Tibial artery (tissue), 4 donors: Measurements from ENCODE around the gene ZNF775.

ENCODE experiments used
- DNase-seq, 2 donors: peaks; one replicate each; pipeline ENCODE4 v3.0.0-alpha.2; 2019
- H3K27ac ChIP-seq, 2 donors: fragments of 200-600 bp; sonication (generic) in 1 of 2; 1 replicate in 1 of 2; 2 replicates in 1 of 2; pipeline ENCODE4 v1.5.1; 2018 to 2019; ENCODE audit warnings: mild to moderate bottlenecking in 1 of 2
- H3K27me3 ChIP-seq, 2 donors: fragments of 200-600 bp; sonication (generic) in 1 of 2; one replicate each; pipeline versions ENCODE4 v1.5.1 to v1.6.0; 2016 to 2019
- H3K36me3 ChIP-seq, 3 donors: fragments of 200-600 bp; sonication (generic) in 2 of 3; one replicate each; pipeline ENCODE4 v1.5.1; 2016 to 2019; ENCODE audit warnings: mild to moderate bottlenecking in 2 of 3
- H3K4me1 ChIP-seq, 4 donors: fragments of 200-600 bp; sonication (generic) in 2 of 4; 1 replicate in 3 of 4; 2 replicates in 1 of 4; pipeline ENCODE4 v1.5.1; 2016 to 2019
- H3K4me3 ChIP-seq, 2 donors: fragments of 200-600 bp; sonication (generic) in 1 of 2; 1 replicate in 1 of 2; 2 replicates in 1 of 2; pipeline ENCODE4 v1.5.1; 2018 to 2019; ENCODE audit warnings: mild to moderate bottlenecking in 2 of 2
- H3K9me3 ChIP-seq, 3 donors: fragments of 200-600 bp; sonication (generic) in 1 of 3; one replicate each; pipeline ENCODE4 v1.5.1; 2016 to 2019
- intact Hi-C: fragments of 100-400 bp; cut with DNase I; formaldehyde crosslinking; loops from one replicate; pipeline ENCODE4 v1.15.0; 2023; ENCODE audit warnings: low total_unique reads
- TF ChIP-seq, protein P1 (sequence below), 2 experiments: fragments of 200-600 bp in 1 of 2; fragments of 450-650 bp in 1 of 2; IDR thresholded peaks; one replicate each; pipeline ENCODE4 v1.5.1; 2017 to 2019; ENCODE audit warnings: antibody characterized with exemption in 2 of 2, mild to moderate bottlenecking in 1 of 2, moderate library complexity in 1 of 2

ZNF775 gene

DNA sequence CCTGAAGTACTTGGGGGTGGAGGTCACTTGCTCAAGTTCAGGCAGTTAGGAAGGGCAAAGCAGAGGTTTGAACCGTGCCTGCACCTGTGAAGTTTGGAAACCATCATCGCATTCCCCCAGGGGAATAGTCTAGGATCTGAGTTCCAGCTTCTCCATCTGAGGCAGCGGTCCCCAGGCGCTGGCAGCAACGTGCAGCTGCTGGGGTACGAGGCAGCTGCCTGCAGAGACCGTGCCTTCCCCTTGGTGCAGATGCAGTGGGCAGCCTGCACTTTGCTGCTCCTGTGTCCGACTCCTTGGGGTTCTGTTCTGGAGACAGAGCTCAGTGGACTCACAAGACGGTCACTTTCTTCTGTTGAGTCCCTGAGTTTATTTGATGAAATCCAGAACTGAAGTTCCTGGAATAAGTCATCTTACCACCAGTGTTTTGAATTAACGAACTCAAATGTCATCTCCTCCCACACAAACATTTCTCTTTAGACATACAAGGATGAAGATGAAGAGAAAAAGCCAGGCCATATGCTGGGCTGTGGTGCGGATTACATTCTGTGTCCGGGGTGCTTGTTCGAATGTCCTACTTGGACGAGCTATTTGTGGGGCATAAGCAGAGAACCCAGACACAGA is 51.4 kb downstream of the ZNF775 start:
- Histone ChIP-seq H3K4me3 (no peak overlapping the region), H3K27ac (no peak overlapping the region), H3K9me3 (no peaks in the 10 kb centered on the region), H3K27me3 (peaks cover 0 to 26% of the 10 kb centered on the region in 2 donors), H3K36me3 (no peaks in the 10 kb centered on the region), H3K4me1 (peaks cover 0 to 5% (median 0%) of the 10 kb centered on the region in 4 donors)
- TF ChIP-seq, protein P1, sequence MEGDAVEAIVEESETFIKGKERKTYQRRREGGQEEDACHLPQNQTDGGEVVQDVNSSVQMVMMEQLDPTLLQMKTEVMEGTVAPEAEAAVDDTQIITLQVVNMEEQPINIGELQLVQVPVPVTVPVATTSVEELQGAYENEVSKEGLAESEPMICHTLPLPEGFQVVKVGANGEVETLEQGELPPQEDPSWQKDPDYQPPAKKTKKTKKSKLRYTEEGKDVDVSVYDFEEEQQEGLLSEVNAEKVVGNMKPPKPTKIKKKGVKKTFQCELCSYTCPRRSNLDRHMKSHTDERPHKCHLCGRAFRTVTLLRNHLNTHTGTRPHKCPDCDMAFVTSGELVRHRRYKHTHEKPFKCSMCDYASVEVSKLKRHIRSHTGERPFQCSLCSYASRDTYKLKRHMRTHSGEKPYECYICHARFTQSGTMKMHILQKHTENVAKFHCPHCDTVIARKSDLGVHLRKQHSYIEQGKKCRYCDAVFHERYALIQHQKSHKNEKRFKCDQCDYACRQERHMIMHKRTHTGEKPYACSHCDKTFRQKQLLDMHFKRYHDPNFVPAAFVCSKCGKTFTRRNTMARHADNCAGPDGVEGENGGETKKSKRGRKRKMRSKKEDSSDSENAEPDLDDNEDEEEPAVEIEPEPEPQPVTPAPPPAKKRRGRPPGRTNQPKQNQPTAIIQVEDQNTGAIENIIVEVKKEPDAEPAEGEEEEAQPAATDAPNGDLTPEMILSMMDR (IDR thresholded peaks at IDR 0.05) = no peak
- DNase-seq = peak in 1 of 2 donors; percentile 48
- intact Hi-C loops = no loop called here

DNA sequence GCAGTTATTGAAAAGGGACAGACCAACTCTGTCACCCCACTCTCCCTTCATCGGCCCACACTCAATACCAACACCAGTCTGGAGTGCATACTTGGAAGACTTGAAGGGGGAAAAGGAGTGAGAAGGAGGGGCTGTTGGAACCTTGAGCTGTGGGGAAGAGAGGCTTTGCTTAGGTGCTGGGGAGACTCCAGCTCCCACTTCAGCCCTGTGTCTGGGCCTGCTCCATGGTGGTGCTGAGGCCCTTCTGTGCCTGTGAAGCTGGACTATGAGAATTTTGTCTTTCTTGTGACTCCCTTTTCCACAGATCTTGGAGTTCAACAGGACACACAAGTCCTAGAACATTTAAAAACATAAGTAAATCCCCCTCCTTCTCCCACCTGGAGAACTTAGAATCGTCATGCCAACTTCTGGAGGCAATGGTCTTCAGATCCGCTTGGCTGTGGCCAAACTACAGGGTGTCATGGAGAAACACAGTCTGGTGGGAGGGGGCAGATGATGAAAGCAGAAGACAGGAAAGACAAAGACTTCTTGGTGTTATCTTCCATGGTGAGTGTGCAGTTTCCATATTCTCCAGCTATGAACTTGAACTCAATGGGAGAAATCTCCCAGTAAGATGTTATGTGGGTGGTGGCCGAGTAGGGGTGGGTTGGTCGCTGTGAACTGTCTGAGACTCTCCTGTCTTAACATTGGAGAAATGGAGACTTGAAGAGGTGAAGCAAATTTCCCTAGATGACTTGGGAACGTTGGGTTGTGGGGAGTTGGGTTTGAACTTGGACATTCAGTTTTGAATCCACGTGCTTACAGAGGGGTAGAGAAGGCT is 52.9 kb downstream of the ZNF775 start:
- Histone ChIP-seq H3K36me3 (no peaks in the 10 kb centered on the region), H3K27me3 (peaks cover 0 to 26% of the 10 kb centered on the region in 2 donors), H3K9me3 (no peaks in the 10 kb centered on the region), H3K4me1 (peaks cover 0 to 5% (median 0%) of the 10 kb centered on the region in 4 donors), H3K4me3 (no peak overlapping the region), H3K27ac (no peak overlapping the region)
- intact Hi-C loops = no loop called here
- TF ChIP-seq, protein P1 (IDR thresholded peaks at IDR 0.05) = no peak
- DNase-seq = no peak

GRCh38 chr7:150432915-150433892 is 54.1 kb downstream of the ZNF775 start:
- Histone ChIP-seq H3K27me3 (peaks cover 0 to 20% of the 10 kb centered on the region in 2 donors), H3K4me3 (no peak overlapping the region), H3K4me1 (peaks cover 0 to 5% (median 0%) of the 10 kb centered on the region in 4 donors), H3K27ac (no peak overlapping the region), H3K36me3 (no peaks in the 10 kb centered on the region), H3K9me3 (no peaks in the 10 kb centered on the region)
- intact Hi-C loops = no loop called here
- peak in 1 of 2 donors; percentile 67 for DNase-seq
- TF ChIP-seq, protein P1 (IDR thresholded peaks at IDR 0.05) = no peak

DNA sequence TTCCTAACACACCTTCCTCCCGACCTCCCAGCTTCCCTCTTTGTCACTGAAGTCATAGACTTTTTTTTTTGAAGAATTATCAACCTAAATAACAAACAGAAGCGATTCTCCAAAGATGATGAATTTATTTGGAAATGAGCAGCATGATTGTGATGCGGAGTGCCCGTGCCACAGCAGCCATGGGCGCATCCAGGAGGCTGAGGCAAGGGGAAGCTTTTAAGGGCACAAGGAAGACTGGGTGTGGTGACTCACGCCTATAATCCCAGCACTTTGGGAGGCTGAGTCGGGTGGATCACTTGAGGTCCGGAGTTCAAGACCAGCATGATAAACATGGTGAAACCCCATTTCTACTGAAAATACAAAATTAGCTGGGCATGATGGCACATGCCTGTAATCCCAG is 55.1 kb downstream of the ZNF775 start:
- no peak for DNase-seq
- no peak overlapping the region for H3K27ac ChIP-seq
- no peaks in the 10 kb centered on the region for H3K36me3 ChIP-seq
- TF ChIP-seq, protein P1 (IDR thresholded peaks at IDR 0.05) = no peak
- H3K4me1 ChIP-seq = no peaks in the 10 kb centered on the region
- H3K4me3 ChIP-seq = no peak overlapping the region
- peaks cover 0 to 15% of the 10 kb centered on the region in 2 donors for H3K27me3 ChIP-seq
- intact Hi-C loops = no loop called here
- H3K9me3 ChIP-seq = no peaks in the 10 kb centered on the region

DNA sequence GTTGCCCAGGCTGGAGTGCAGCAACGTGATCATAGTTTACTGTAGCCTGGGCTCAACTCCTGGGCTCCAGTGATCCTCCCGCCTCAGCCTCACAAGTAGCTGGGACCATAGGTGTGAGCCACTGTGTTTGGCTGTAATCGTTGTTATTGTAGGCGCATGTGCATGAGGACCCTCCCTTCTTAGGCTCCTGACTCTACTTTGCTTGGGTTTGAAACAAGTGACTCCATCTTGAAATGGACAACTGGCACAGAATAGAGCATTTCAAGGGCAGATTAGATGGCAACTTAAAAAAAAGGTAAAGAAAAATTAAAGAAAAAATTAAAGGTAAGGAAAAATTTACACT is 55.9 kb downstream of the ZNF775 start:
- intact Hi-C loops = no loop called here
- Histone ChIP-seq H3K4me1 (no peaks in the 10 kb centered on the region), H3K4me3 (no peak overlapping the region), H3K9me3 (no peaks in the 10 kb centered on the region), H3K36me3 (no peaks in the 10 kb centered on the region), H3K27me3 (peaks cover 0 to 10% of the 10 kb centered on the region in 2 donors), H3K27ac (no peak overlapping the region)
- DNase-seq = no peak
- TF ChIP-seq, protein P1 (IDR thresholded peaks at IDR 0.05) = no peak
